ENCODE results near the gene PDGFB.
"Not testable (repeated sequence)": the region's sequence is repeated elsewhere in the genome, so short reads cannot be mapped to it uniquely, and the experiment has no call there.

PDGFB gene

DNA sequence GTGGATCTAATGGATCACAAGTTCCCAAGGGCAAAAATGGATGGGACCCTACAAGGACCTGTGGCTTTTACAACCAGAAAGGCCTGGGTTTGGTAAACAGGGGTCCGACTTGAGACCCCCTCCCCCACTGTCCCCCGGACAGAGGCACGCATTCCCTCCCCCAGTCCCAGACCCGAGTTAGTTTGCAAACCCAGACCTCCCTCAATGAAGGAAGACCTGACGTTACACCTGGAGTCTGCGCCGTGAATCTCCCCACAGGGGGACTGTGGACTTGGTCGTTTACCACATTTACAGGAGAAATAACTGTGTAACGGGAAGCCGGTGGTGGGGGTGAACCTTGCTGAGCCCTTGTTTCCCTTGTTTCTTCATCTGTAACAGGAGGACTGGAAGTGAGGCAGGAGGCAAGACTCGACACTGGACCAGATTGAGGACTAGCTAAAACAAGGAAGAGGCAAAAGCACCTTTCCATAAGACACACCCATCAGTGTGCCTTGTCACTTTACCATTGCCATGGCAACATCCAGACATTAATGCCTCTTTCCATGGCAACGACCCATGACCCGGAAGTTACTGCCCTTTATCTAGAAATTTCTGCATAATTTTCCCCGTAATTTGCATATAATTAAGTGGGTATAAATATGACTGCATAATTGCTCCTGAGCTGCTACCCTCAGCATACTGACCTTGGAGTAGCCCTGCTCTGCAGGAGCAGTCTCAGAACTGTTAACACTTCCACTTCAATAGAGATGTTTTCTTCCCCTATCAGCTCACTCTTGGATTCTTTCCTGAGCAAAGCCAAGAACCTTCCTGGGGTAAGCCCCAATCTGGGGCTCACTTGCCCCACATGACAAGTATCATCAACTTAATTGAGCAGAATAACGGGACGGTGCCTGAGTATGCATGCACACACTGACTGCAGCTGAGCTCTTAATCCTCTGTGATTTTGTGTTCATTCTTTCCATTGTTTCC lies 25.4 kb downstream of the PDGFB start:
- Histone ChIP-seq H3K4me3 (ENCODE audit: low read length) (no peak overlapping the region), H3K27me3 (ENCODE audit: insufficient read depth, low read length) (no peaks in the 10 kb centered on the region), H3K9me3 (ENCODE audit: insufficient read depth, low read depth, low read length) (no peaks in the 10 kb centered on the region), H3K27ac (ENCODE audit: low read depth, low read length) (no peak overlapping the region), H3K4me1 (ENCODE audit: insufficient read depth, low read length) (peaks cover 14% of the 10 kb centered on the region), H3K36me3 (ENCODE audit: insufficient read depth, low read length) (peaks cover 6% of the 10 kb centered on the region; the same call in 1 of the 2 replicates), H3K9ac (ENCODE audit: low read depth, low read length) (no peak overlapping the region)
- WGBS = 79% methylated on average over 16 of the region's 16 CpGs

DNA sequence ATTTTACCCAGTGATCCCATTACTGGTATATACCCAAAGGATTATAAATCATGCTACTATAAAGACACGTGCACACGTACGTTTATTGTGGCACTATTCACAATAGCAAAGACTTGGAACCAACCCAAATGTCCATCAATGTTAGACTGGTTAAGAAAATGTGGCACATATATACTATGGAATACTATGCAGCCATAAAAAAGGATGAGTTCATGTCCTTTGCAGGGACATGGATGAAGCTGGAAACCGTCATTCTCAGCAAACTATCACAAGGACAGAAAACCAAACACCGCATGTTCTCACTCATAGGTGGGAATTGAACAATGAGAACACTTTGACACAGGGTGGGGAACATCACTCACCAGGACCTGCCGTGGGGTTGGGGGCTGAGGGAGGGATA lies 26.4 kb downstream of the PDGFB start:
- WGBS = 100% methylated on average over 5 of the region's 6 CpGs
- not testable (repeated sequence) for H3K9ac ChIP-seq (ENCODE audit: low read depth, low read length); H3K27me3 ChIP-seq (ENCODE audit: insufficient read depth, low read length); H3K4me3 ChIP-seq (ENCODE audit: low read length); H3K36me3 ChIP-seq (ENCODE audit: insufficient read depth, low read length); H3K27ac ChIP-seq (ENCODE audit: low read depth, low read length); H3K9me3 ChIP-seq (ENCODE audit: insufficient read depth, low read depth, low read length)
- peaks cover 23% of the 10 kb centered on the region for H3K4me1 ChIP-seq (ENCODE audit: insufficient read depth, low read length)

DNA sequence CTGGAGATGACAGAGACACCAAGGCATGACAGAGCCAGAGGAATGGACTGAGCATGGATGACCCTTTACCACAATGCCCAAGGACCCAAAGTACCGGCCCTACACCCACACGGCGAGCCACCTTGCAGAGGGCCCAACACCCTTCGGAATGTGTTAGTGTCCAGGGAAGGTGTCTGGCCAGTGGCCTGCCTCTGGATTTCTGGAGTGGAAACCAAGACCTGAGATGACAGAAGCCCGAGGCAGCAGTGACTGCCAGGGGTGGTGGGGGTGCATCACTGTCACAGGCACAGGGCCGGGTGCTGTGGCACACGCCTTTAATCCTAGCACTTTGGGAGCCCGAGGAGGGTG lies 28.7 kb downstream of the PDGFB start:
- Histone ChIP-seq H3K27ac (ENCODE audit: low read depth, low read length) (no peak overlapping the region), H3K4me1 (ENCODE audit: insufficient read depth, low read length) (peaks cover 31% of the 10 kb centered on the region), H3K27me3 (ENCODE audit: insufficient read depth, low read length) (no peaks in the 10 kb centered on the region), H3K4me3 (ENCODE audit: low read length) (no peak overlapping the region), H3K9ac (ENCODE audit: low read depth, low read length) (no peak overlapping the region), H3K9me3 (ENCODE audit: insufficient read depth, low read depth, low read length) (no peaks in the 10 kb centered on the region), H3K36me3 (ENCODE audit: insufficient read depth, low read length) (no peaks in the 10 kb centered on the region)
- 92% methylated on average over 8 of the region's 8 CpGs for WGBS

GRCh38 chr22:39215426-39216142 lies 29.2 kb downstream of the PDGFB start:
- 0 out of 2 replicates have a peak overlapping the region, but pooled peaks have one; percentile 20 for H3K9ac ChIP-seq (ENCODE audit: low read depth, low read length)
- H3K27me3 ChIP-seq (ENCODE audit: insufficient read depth, low read length) = no peaks in the 10 kb centered on the region
- no peaks in the 10 kb centered on the region for H3K36me3 ChIP-seq (ENCODE audit: insufficient read depth, low read length)
- no peak overlapping the region for H3K4me3 ChIP-seq (ENCODE audit: low read length)
- peak overlapping the region; percentile 95; the same call in 1 of the 2 replicates for H3K27ac ChIP-seq (ENCODE audit: low read depth, low read length)
- H3K9me3 ChIP-seq (ENCODE audit: insufficient read depth, low read depth, low read length) = no peaks in the 10 kb centered on the region
- H3K4me1 ChIP-seq (ENCODE audit: insufficient read depth, low read length) = peaks cover 31% of the 10 kb centered on the region
- WGBS = 76% methylated on average over 14 of the region's 14 CpGs

GRCh38 chr22:39215070-39215396 lies 29.7 kb downstream of the PDGFB start:
- Histone ChIP-seq H3K9ac (ENCODE audit: low read depth, low read length) (peak overlapping the region; percentile 68; the same call in 1 of the 2 replicates), H3K9me3 (ENCODE audit: insufficient read depth, low read depth, low read length) (no peaks in the 10 kb centered on the region), H3K36me3 (ENCODE audit: insufficient read depth, low read length) (no peaks in the 10 kb centered on the region), H3K27me3 (ENCODE audit: insufficient read depth, low read length) (no peaks in the 10 kb centered on the region), H3K27ac (ENCODE audit: low read depth, low read length) (peak overlapping the region; percentile 95), H3K4me3 (ENCODE audit: low read length) (no peak overlapping the region), H3K4me1 (ENCODE audit: insufficient read depth, low read length) (peaks cover 31% of the 10 kb centered on the region)
- 69% methylated on average over 6 of the region's 6 CpGs for WGBS

DNA sequence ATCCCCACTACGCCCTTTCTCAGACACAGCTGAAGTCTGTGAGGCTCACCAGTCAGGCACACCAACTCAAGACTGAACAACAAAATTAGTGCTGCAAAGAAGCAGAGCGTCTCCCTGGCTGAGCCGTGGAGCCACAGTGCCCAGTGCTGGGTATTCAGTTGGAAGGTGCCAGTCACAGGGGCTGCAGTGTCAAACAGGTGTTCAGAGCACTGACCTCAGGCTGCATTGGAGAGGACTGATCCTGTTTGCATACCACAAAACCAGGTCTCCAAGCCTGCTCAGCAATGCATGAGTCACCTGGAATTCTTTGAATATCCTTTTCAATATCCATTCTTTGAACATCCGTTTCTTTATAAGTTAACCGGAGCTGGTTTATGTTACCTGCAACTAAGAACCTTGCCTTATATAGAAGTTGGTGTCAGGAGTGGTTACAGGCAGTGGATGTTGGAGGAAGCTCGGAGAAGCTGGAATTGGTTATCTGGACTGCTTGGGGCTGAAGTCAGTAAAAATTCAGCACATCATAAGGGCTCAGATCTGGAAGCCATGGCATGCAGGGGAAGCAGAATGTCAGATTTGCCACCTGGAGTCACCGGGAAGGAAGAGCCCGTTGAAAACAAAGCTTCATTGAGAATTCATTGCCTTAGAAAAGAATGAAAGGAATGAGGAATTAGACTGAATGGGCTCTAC lies 30.3 kb downstream of the PDGFB start:
- peak overlapping the region; percentile 4; the same call in 1 of the 2 replicates for H3K4me3 ChIP-seq (ENCODE audit: low read length)

GRCh38 chr22:39214006-39214382 lies 30.8 kb downstream of the PDGFB start:
- peaks cover 31% of the 10 kb centered on the region for H3K4me1 ChIP-seq (ENCODE audit: insufficient read depth, low read length)
- peak overlapping the region; percentile 4 for H3K4me3 ChIP-seq (ENCODE audit: low read length)
- H3K27ac ChIP-seq (ENCODE audit: low read depth, low read length) = peak overlapping the region; percentile 95
- no peaks in the 10 kb centered on the region for H3K36me3 ChIP-seq (ENCODE audit: insufficient read depth, low read length)
- H3K9ac ChIP-seq (ENCODE audit: low read depth, low read length) = peak overlapping the region; percentile 68
- 77% methylated on average over 9 of the region's 9 CpGs for WGBS
- H3K9me3 ChIP-seq (ENCODE audit: insufficient read depth, low read depth, low read length) = no peaks in the 10 kb centered on the region
- no peaks in the 10 kb centered on the region for H3K27me3 ChIP-seq (ENCODE audit: insufficient read depth, low read length)

More for the DNA sequence above, 30.3 kb downstream of the PDGFB start:
- peaks cover 31% of the 10 kb centered on the region for H3K4me1 ChIP-seq (ENCODE audit: insufficient read depth, low read length)
- H3K27me3 ChIP-seq (ENCODE audit: insufficient read depth, low read length) = no peaks in the 10 kb centered on the region
- peak overlapping the region; percentile 68 for H3K9ac ChIP-seq (ENCODE audit: low read depth, low read length)
- no peaks in the 10 kb centered on the region for H3K9me3 ChIP-seq (ENCODE audit: insufficient read depth, low read depth, low read length)
- H3K27ac ChIP-seq (ENCODE audit: low read depth, low read length) = peak overlapping the region; percentile 95
- no peaks in the 10 kb centered on the region for H3K36me3 ChIP-seq (ENCODE audit: insufficient read depth, low read length)
- 43% methylated on average over 8 of the region's 8 CpGs for WGBS

GRCh38 chr22:39212721-39213376 lies 31.9 kb downstream of the PDGFB start:
- peak overlapping the region; percentile 58; the same call in 1 of the 2 replicates for H3K27ac ChIP-seq (ENCODE audit: low read depth, low read length)
- H3K9ac ChIP-seq (ENCODE audit: low read depth, low read length) = peak overlapping the region; percentile 3; the same call in 1 of the 2 replicates
- no peak overlapping the region for H3K4me3 ChIP-seq (ENCODE audit: low read length)
- H3K9me3 ChIP-seq (ENCODE audit: insufficient read depth, low read depth, low read length) = no peaks in the 10 kb centered on the region
- 59% methylated on average over 12 of the region's 12 CpGs for WGBS
- no peaks in the 10 kb centered on the region for H3K36me3 ChIP-seq (ENCODE audit: insufficient read depth, low read length)
- H3K27me3 ChIP-seq (ENCODE audit: insufficient read depth, low read length) = no peaks in the 10 kb centered on the region
- peaks cover 31% of the 10 kb centered on the region for H3K4me1 ChIP-seq (ENCODE audit: insufficient read depth, low read length)

DNA sequence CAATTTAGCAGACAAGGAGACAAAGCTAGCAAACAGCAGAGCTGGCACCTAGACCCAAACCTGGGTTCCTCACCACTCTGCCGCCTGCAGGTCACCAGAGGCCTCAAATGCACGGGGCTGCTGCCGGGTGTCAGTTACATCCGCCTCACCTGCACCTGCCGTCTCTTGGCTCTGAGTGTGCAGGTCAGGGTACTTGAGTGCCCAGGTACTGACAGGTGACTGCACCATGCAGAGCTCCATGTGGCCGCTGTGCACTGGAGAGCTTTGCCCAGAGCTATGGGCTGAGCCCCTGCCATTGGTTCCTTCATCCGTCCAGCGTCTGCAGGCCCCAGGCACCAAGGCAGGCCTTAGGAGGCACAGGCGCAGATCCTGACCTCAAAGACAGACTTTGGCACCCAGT lies 35.0 kb downstream of the PDGFB start:
- Histone ChIP-seq H3K27me3 (ENCODE audit: insufficient read depth, low read length) (no peaks in the 10 kb centered on the region), H3K4me3 (ENCODE audit: low read length) (no peak overlapping the region), H3K9ac (ENCODE audit: low read depth, low read length) (no peak overlapping the region), H3K36me3 (ENCODE audit: insufficient read depth, low read length) (no peaks in the 10 kb centered on the region), H3K9me3 (ENCODE audit: insufficient read depth, low read depth, low read length) (no peaks in the 10 kb centered on the region), H3K27ac (ENCODE audit: low read depth, low read length) (no peak overlapping the region), H3K4me1 (ENCODE audit: insufficient read depth, low read length) (peaks cover 21% of the 10 kb centered on the region)
- WGBS = 84% methylated on average over 9 of the region's 9 CpGs

GRCh38 chr22:39208013-39208680 lies 36.6 kb downstream of the PDGFB start:
- Histone ChIP-seq H3K27ac (ENCODE audit: low read depth, low read length) (no peak overlapping the region), H3K9me3 (ENCODE audit: insufficient read depth, low read depth, low read length) (no peaks in the 10 kb centered on the region), H3K36me3 (ENCODE audit: insufficient read depth, low read length) (no peaks in the 10 kb centered on the region), H3K4me1 (ENCODE audit: insufficient read depth, low read length) (peaks cover 7% of the 10 kb centered on the region; the same call in 1 of the 2 replicates), H3K4me3 (ENCODE audit: low read length) (no peak overlapping the region), H3K9ac (ENCODE audit: low read depth, low read length) (no peak overlapping the region), H3K27me3 (ENCODE audit: insufficient read depth, low read length) (no peaks in the 10 kb centered on the region)
- 91% methylated on average over 11 of the region's 11 CpGs for WGBS

Data from HUES64 (cell line).